ENCODE data around the gene CRNN.

CRNN gene

GRCh38 chr1:152413909-152414308 is at the start of gene CRNN:
CRNN (minus strand) TSS chr1:152414263; CDS start chr1:152412233, 2,030 bp downstream.
- Mint-ChIP-seq H3K4me3 (no peak within 1 kb of the TSS), H3K4me1 (no peaks in the 10 kb centered on the region), H3K27ac (no peak within 1 kb of the TSS), H3K27me3 (ENCODE audit: low read depth) (no peaks in the 10 kb centered on the region), H3K9me3 (peaks cover 53% of the 10 kb centered on the region), H3K36me3 (ENCODE audit: low read depth) (no peaks in the 10 kb centered on the region)
- no peak for TF ChIP-seq CTCF (IDR thresholded peaks at IDR 0.05; ENCODE audit: unreplicated experiment in 3 of 3)

GRCh38 chr1:152462636-152463035 is 48.6 kb upstream of the CRNN start:
- Mint-ChIP-seq H3K27ac (no peak overlapping the region), H3K36me3 (ENCODE audit: low read depth) (no peaks in the 10 kb centered on the region), H3K27me3 (ENCODE audit: low read depth) (no peaks in the 10 kb centered on the region), H3K4me3 (no peak overlapping the region), H3K9me3 (peaks cover 21% of the 10 kb centered on the region), H3K4me1 (no peaks in the 10 kb centered on the region)
- no peak for TF ChIP-seq CTCF (IDR thresholded peaks at IDR 0.05; ENCODE audit: unreplicated experiment in 3 of 3)

GRCh38 chr1:152461544-152461943 is 47.5 kb upstream of the CRNN start:
- no peaks in the 10 kb centered on the region for H3K36me3 Mint-ChIP-seq (ENCODE audit: low read depth)
- no peak overlapping the region for H3K4me3 Mint-ChIP-seq
- TF ChIP-seq CTCF (IDR thresholded peaks at IDR 0.05; ENCODE audit: unreplicated experiment in 3 of 3) = no peak
- no peaks in the 10 kb centered on the region for H3K27me3 Mint-ChIP-seq (ENCODE audit: low read depth)
- H3K9me3 Mint-ChIP-seq = peaks cover 17% of the 10 kb centered on the region
- H3K4me1 Mint-ChIP-seq = no peaks in the 10 kb centered on the region
- H3K27ac Mint-ChIP-seq = no peak overlapping the region

- peaks cover 12% of the 10 kb centered on the region for H3K9me3 Mint-ChIP-seq
- no peak for TF ChIP-seq CTCF (IDR thresholded peaks at IDR 0.05; ENCODE audit: unreplicated experiment in 3 of 3)
- H3K36me3 Mint-ChIP-seq (ENCODE audit: low read depth) = no peaks in the 10 kb centered on the region
- no peaks in the 10 kb centered on the region for H3K4me1 Mint-ChIP-seq
- no peak overlapping the region for H3K4me3 Mint-ChIP-seq
- no peak overlapping the region for H3K27ac Mint-ChIP-seq
- H3K27me3 Mint-ChIP-seq (ENCODE audit: low read depth) = no peaks in the 10 kb centered on the region
Measured at GRCh38 chr1:152460529-152460899, 46.5 kb upstream of the CRNN start.

- H3K4me1 Mint-ChIP-seq = no peaks in the 10 kb centered on the region
- peaks cover 12% of the 10 kb centered on the region for H3K9me3 Mint-ChIP-seq
- H3K27ac Mint-ChIP-seq = no peak overlapping the region
- H3K4me3 Mint-ChIP-seq = no peak overlapping the region
- H3K36me3 Mint-ChIP-seq (ENCODE audit: low read depth) = no peaks in the 10 kb centered on the region
- H3K27me3 Mint-ChIP-seq (ENCODE audit: low read depth) = no peaks in the 10 kb centered on the region
- peak; percentile 30 to 36 (median 34) for TF ChIP-seq CTCF (IDR thresholded peaks at IDR 0.05; ENCODE audit: unreplicated experiment in 3 of 3)
Measured at GRCh38 chr1:152459596-152460528, 45.8 kb upstream of the CRNN start.
